ENCODE data around the gene ABLIM3. TPM values are rescaled to one million over a fixed set of nuclear protein-coding genes. Genes with fewer than 3 reads are reported as not detected.

Gene ABLIM3
- polyA plus RNA-seq, 1 donor (not counting 4 experiments of a cell fraction or from before 2014, with no cell fraction given): 7.9 TPM

GRCh38 chr5:149094996-149095395 lies 46.3 kb upstream of the ABLIM3 start:
- dilution Hi-C loops (cut with MboI; ENCODE audit: extremely low pct_ligation_motif_present, low sequenced_read_pairs): no loop called here
- no peaks in the 10 kb centered on the region for H3K4me1 ChIP-seq (ENCODE audit: control insufficient read depth, extremely low read depth, insufficient read depth, low read length)
- no peak overlapping the region for H3K4me3 ChIP-seq (ENCODE audit: control insufficient read depth in 2 of 3, extremely low read depth in 1 of 3, insufficient read depth in 2 of 3, low read depth in 1 of 3, low read length in 3 of 3)
- H2AFZ ChIP-seq (ENCODE audit: control insufficient read depth, low read length): no peak overlapping the region
- FAIRE-seq (no peak), DNase-seq (ENCODE audit: low read depth, low spot score) (no peak)
- H3K27ac ChIP-seq (ENCODE audit: control insufficient read depth, insufficient read depth, low read length): no peak overlapping the region
- no peak overlapping the region for H3K4me2 ChIP-seq (ENCODE audit: control insufficient read depth, extremely low read depth, insufficient read depth, low read depth, low read length)
- H3K9ac ChIP-seq (ENCODE audit: control insufficient read depth, extremely low read depth, insufficient read depth, low read length): no peak overlapping the region
- H4K20me1 ChIP-seq (ENCODE audit: control insufficient read depth, extremely low read depth, insufficient read depth, low read length): no peaks in the 10 kb centered on the region
- no peaks in the 10 kb centered on the region for H3K79me2 ChIP-seq (ENCODE audit: control insufficient read depth, insufficient read depth, low read length)
- no peaks in the 10 kb centered on the region for H3K36me3 ChIP-seq (ENCODE audit: control insufficient read depth in 2 of 2, extremely low read depth in 1 of 2, insufficient read depth in 2 of 2, low read length in 2 of 2)
- no peaks in the 10 kb centered on the region for H3K9me3 ChIP-seq (ENCODE audit: control insufficient read depth, low read depth, low read length)
- H3K27me3 ChIP-seq (ENCODE audit: control insufficient read depth, extremely low read depth, insufficient read depth, low read length): no peaks in the 10 kb centered on the region
- no peaks in the 10 kb centered on the region for H3K9me1 ChIP-seq (ENCODE audit: control insufficient read depth, extremely low read depth, insufficient read depth, low read length)
- TF ChIP-seq CTCF (optimal IDR thresholded peaks at IDR 0.05 in 1 of 3, IDR thresholded peaks at IDR 0.05 in 1 of 3, conservative IDR thresholded peaks at IDR 0.05 in 1 of 3; ENCODE audit: extremely low read depth in 1 of 3, insufficient read depth in 2 of 3, low read length in 3 of 3): no peak
- no peak for TF ChIP-seq EZH2 (IDR thresholded peaks at IDR 0.05; ENCODE audit: low read length)

DNA sequence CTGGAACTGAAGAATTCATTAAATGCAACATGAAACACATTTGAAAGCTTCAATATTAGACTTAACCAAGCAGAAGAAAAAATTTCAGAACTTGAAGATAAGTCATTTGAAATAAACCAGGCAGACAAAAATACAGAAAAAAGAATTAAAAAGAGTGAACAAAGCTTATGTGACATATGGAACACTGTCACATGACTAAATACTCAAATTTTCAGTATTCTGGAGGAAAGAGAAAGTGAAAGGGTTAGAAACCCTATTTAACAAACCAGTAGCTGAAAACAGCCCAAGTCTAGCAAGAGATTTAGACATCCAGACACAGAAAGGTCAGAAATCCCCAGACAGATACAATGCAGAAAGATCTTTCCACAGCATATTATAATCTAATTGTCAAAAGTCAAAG lies 41.4 kb upstream of the ABLIM3 start:
- Histone ChIP-seq H3K27ac (ENCODE audit: control insufficient read depth, insufficient read depth, low read length) (no peak overlapping the region), H2AFZ (ENCODE audit: control insufficient read depth, low read length) (no peak overlapping the region), H3K4me3 (ENCODE audit: control insufficient read depth in 2 of 3, extremely low read depth in 1 of 3, insufficient read depth in 2 of 3, low read depth in 1 of 3, low read length in 3 of 3) (no peak overlapping the region), H3K4me1 (ENCODE audit: control insufficient read depth, extremely low read depth, insufficient read depth, low read length) (no peaks in the 10 kb centered on the region), H3K36me3 (ENCODE audit: control insufficient read depth in 2 of 2, extremely low read depth in 1 of 2, insufficient read depth in 2 of 2, low read length in 2 of 2) (no peaks in the 10 kb centered on the region), H4K20me1 (ENCODE audit: control insufficient read depth, extremely low read depth, insufficient read depth, low read length) (no peaks in the 10 kb centered on the region), H3K27me3 (ENCODE audit: control insufficient read depth, extremely low read depth, insufficient read depth, low read length) (no peaks in the 10 kb centered on the region), H3K9me1 (ENCODE audit: control insufficient read depth, extremely low read depth, insufficient read depth, low read length) (no peaks in the 10 kb centered on the region), H3K9me3 (ENCODE audit: control insufficient read depth, low read depth, low read length) (no peaks in the 10 kb centered on the region), H3K79me2 (ENCODE audit: control insufficient read depth, insufficient read depth, low read length) (no peaks in the 10 kb centered on the region), H3K9ac (ENCODE audit: control insufficient read depth, extremely low read depth, insufficient read depth, low read length) (no peak overlapping the region), H3K4me2 (ENCODE audit: control insufficient read depth, extremely low read depth, insufficient read depth, low read depth, low read length) (no peak overlapping the region)
- dilution Hi-C loops (cut with MboI; ENCODE audit: extremely low pct_ligation_motif_present, low sequenced_read_pairs): no loop called here
- TF ChIP-seq EZH2 (IDR thresholded peaks at IDR 0.05; ENCODE audit: low read length): no peak
- no peak for TF ChIP-seq CTCF (optimal IDR thresholded peaks at IDR 0.05 in 1 of 3, IDR thresholded peaks at IDR 0.05 in 1 of 3, conservative IDR thresholded peaks at IDR 0.05 in 1 of 3; ENCODE audit: extremely low read depth in 1 of 3, insufficient read depth in 2 of 3, low read length in 3 of 3)
- DNase-seq (ENCODE audit: low read depth, low spot score) (no peak), FAIRE-seq (no peak)
